ENCODE data around the gene SSBP2.
"Not testable (repeated sequence)": the region's sequence is repeated elsewhere in the genome, so short reads cannot be mapped to it uniquely, and the experiment has no call there.

SSBP2 gene

GRCh38 chr5:81718300-81718699 is 32.6 kb downstream of the SSBP2 start:
- no peak overlapping the region for H3K9ac ChIP-seq (ENCODE audit: low read length)
- H3F3A ChIP-seq (ENCODE audit: insufficient read depth): no peaks in the 10 kb centered on the region
- no peak overlapping the region for H3K4me2 ChIP-seq (ENCODE audit: low read depth, low read length, poor library complexity, severe bottlenecking)
- H3K36me3 ChIP-seq (ENCODE audit: low read length): no peaks in the 10 kb centered on the region; the same call in 1 of the 2 replicates
- H3K79me2 ChIP-seq (ENCODE audit: insufficient read depth, low read length): peaks cover 96% of the 10 kb centered on the region
- H3K9me3 ChIP-seq (ENCODE audit: insufficient read depth, low read length): no peaks in the 10 kb centered on the region
- no peak for TF ChIP-seq EZH2phosphoT487 (conservative IDR thresholded peaks at IDR 0.05; ENCODE audit: low read length)
- TF ChIP-seq CTCF (IDR thresholded peaks at IDR 0.05; ENCODE audit: insufficient read depth, low read length, poor library complexity, severe bottlenecking): no peak
- peaks cover 64% of the 10 kb centered on the region for H4K20me1 ChIP-seq (ENCODE audit: low read depth, low read length)
- no peak overlapping the region for H3K27ac ChIP-seq (ENCODE audit: low read depth, low read length)
- H3K9me2 ChIP-seq (replicated peaks; ENCODE audit: insufficient read depth, low read length): no peaks in the 10 kb centered on the region
- H2AFZ ChIP-seq (ENCODE audit: low read depth, low read length, severe bottlenecking): no peak overlapping the region
- no peaks in the 10 kb centered on the region for H3K27me3 ChIP-seq (ENCODE audit: low read length)
- no peak overlapping the region for H3K4me3 ChIP-seq (ENCODE audit: insufficient read depth, low read length, poor library complexity, severe bottlenecking)

- TF ChIP-seq CTCF (IDR thresholded peaks at IDR 0.05; ENCODE audit: insufficient read depth, low read length, poor library complexity, severe bottlenecking): no peak
- no peak for TF ChIP-seq EZH2phosphoT487 (conservative IDR thresholded peaks at IDR 0.05; ENCODE audit: low read length)
- Histone ChIP-seq H3K4me2 (ENCODE audit: low read depth, low read length, poor library complexity, severe bottlenecking) (no peak overlapping the region), H3K27me3 (ENCODE audit: low read length) (no peaks in the 10 kb centered on the region), H3K79me2 (ENCODE audit: insufficient read depth, low read length) (peaks cover 96% of the 10 kb centered on the region), H3K9me3 (ENCODE audit: insufficient read depth, low read length) (no peaks in the 10 kb centered on the region), H3K36me3 (ENCODE audit: low read length) (no peaks in the 10 kb centered on the region; the same call in 1 of the 2 replicates), H3K4me3 (ENCODE audit: insufficient read depth, low read length, poor library complexity, severe bottlenecking) (no peak overlapping the region), H2AFZ (ENCODE audit: low read depth, low read length, severe bottlenecking) (no peak overlapping the region), H3K27ac (ENCODE audit: low read depth, low read length) (no peak overlapping the region), H3K9me2 (replicated peaks; ENCODE audit: insufficient read depth, low read length) (no peaks in the 10 kb centered on the region), H4K20me1 (ENCODE audit: low read depth, low read length) (peaks cover 60% of the 10 kb centered on the region), H3K9ac (ENCODE audit: low read length) (no peak overlapping the region), H3F3A (ENCODE audit: insufficient read depth) (no peaks in the 10 kb centered on the region)
These were observed 33.0 kb downstream of the SSBP2 start for GRCh38 chr5:81717860-81718259.

- Histone ChIP-seq H3K36me3 (ENCODE audit: low read length) (no peaks in the 10 kb centered on the region; the same call in 1 of the 2 replicates), H3K9ac (ENCODE audit: low read length) (no peak overlapping the region), H3K27ac (ENCODE audit: low read depth, low read length) (no peak overlapping the region), H3K9me2 (replicated peaks; ENCODE audit: insufficient read depth, low read length) (no peaks in the 10 kb centered on the region), H3F3A (ENCODE audit: insufficient read depth) (no peaks in the 10 kb centered on the region), H3K27me3 (ENCODE audit: low read length) (no peaks in the 10 kb centered on the region), H3K9me3 (ENCODE audit: insufficient read depth, low read length) (no peaks in the 10 kb centered on the region), H2AFZ (ENCODE audit: low read depth, low read length, severe bottlenecking) (no peak overlapping the region), H4K20me1 (ENCODE audit: low read depth, low read length) (peaks cover 54% of the 10 kb centered on the region), H3K4me2 (ENCODE audit: low read depth, low read length, poor library complexity, severe bottlenecking) (no peak overlapping the region), H3K4me3 (ENCODE audit: insufficient read depth, low read length, poor library complexity, severe bottlenecking) (no peak overlapping the region), H3K79me2 (ENCODE audit: insufficient read depth, low read length) (peaks cover 96% of the 10 kb centered on the region)
- TF ChIP-seq EZH2phosphoT487 (conservative IDR thresholded peaks at IDR 0.05; ENCODE audit: low read length) (no peak), CTCF (IDR thresholded peaks at IDR 0.05; ENCODE audit: insufficient read depth, low read length, poor library complexity, severe bottlenecking) (no peak)
These were observed 33.7 kb downstream of the SSBP2 start for GRCh38 chr5:81717226-81717625.

- Histone ChIP-seq H4K20me1 (ENCODE audit: low read depth, low read length) (peaks cover 49% of the 10 kb centered on the region), H3K79me2 (ENCODE audit: insufficient read depth, low read length) (peaks cover 96% of the 10 kb centered on the region)
- H3K4me2 ChIP-seq (ENCODE audit: low read depth, low read length, poor library complexity, severe bottlenecking): not testable (repeated sequence)
These were observed 36.8 kb downstream of the SSBP2 start for GRCh38 chr5:81714076-81714475.

More at GRCh38 chr5:81714076-81714475, 36.8 kb downstream of the SSBP2 start:
- H3K27me3 ChIP-seq (ENCODE audit: low read length); H2AFZ ChIP-seq (ENCODE audit: low read depth, low read length, severe bottlenecking); H3K4me3 ChIP-seq (ENCODE audit: insufficient read depth, low read length, poor library complexity, severe bottlenecking); H3K36me3 ChIP-seq (ENCODE audit: low read length); H3K9me2 ChIP-seq (replicated peaks; ENCODE audit: insufficient read depth, low read length); H3K9me3 ChIP-seq (ENCODE audit: insufficient read depth, low read length); H3K27ac ChIP-seq (ENCODE audit: low read depth, low read length); H3F3A ChIP-seq (ENCODE audit: insufficient read depth); H3K9ac ChIP-seq (ENCODE audit: low read length): not testable (repeated sequence)

Measured in SU-DHL-6 (cell line).